Activated CD4-positive, alpha-beta T cell treated with anti-CD3 and anti-CD28 coated beads, Interleukin-2, amount 10 ng/mL, durations not matched to agents 7 days and 5 days (primary cell): Measurements from ENCODE around the gene CTSC. TPM values are rescaled to one million over a fixed set of nuclear protein-coding genes. Genes with fewer than 3 reads are reported as not detected.

Experiments used
- CTCF ChIA-PET: fragments of 350-600 bp; sonication (Branson Sonifier 250); formaldehyde crosslinking; loops from one replicate; lab custom pipeline; 2021; ENCODE audit warnings: antibody characterized with exemption; lab: Charles Lee
- POLR2A ChIA-PET: fragments of 350-600 bp; sonication (Branson Sonifier 250); formaldehyde crosslinking; loops from one replicate; lab custom pipeline; 2021; ENCODE audit warnings: antibody characterized with exemption; lab: Charles Lee
- DNase-seq: peaks from one replicate; pipeline ENCODE4 v3.0.0-alpha.2; 2020
- H3K27ac Mint-ChIP-seq: one replicate; pipeline ENCODE4 v1.8.0; 2021; ENCODE audit warnings: mild to moderate bottlenecking, moderate library complexity, mixed read lengths
- H3K27me3 Mint-ChIP-seq: one replicate; pipeline ENCODE4 v1.8.0; 2021; ENCODE audit warnings: mixed read lengths
- H3K36me3 Mint-ChIP-seq: one replicate; pipeline ENCODE4 v1.8.0; 2021; ENCODE audit warnings: low read depth, mixed read lengths
- H3K4me1 Mint-ChIP-seq: one replicate; pipeline ENCODE4 v1.8.0; 2021; ENCODE audit warnings: mixed read lengths
- H3K4me3 Mint-ChIP-seq: one replicate; pipeline ENCODE4 v1.8.0; 2021; ENCODE audit warnings: mild to moderate bottlenecking, moderate library complexity, mixed read lengths
- H3K9me3 Mint-ChIP-seq: one replicate; pipeline ENCODE4 v1.8.0; 2021; ENCODE audit warnings: mixed read lengths
- total RNA-seq, 2 experiments: library from RNA; stranded (reverse); gene quantifications; one replicate each; pipeline ENCODE4 v1.2.3, GENCODE V29; 2021

CTSC gene
- total RNA-seq, 2 experiments from 2014 or later, result 230 to 272 TPM

DNA sequence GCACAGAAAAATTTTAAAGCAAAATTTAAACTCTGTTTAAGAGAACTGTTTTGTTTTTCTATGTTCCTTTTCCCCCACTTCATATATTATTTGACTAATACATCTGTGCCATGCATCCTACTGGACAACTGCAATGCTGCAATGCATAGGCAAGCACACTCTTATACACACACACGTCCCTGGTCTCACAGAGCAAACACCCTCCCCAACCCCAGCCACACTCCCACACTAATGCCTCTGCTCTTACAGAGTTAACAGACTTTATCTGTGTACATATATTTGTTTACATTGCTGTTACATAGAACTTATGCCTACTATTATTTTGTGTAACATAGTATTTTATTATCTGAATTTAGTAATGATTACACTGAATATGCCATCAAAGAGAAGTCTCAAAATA lies 25.5 kb upstream of the CTSC start:
- no peak overlapping the region for H3K4me3 Mint-ChIP-seq
- ChIA-PET CTCF (no interaction called here), POLR2A (no interaction called here)
- no peaks in the 10 kb centered on the region for H3K27me3 Mint-ChIP-seq
- no peak for DNase-seq
- peaks cover 53% of the 10 kb centered on the region for H3K4me1 Mint-ChIP-seq
- H3K27ac Mint-ChIP-seq, result no peak overlapping the region
- no peaks in the 10 kb centered on the region for H3K36me3 Mint-ChIP-seq
- no peaks in the 10 kb centered on the region for H3K9me3 Mint-ChIP-seq

GRCh38 chr11:88360141-88360540 lies 22.6 kb upstream of the CTSC start:
- H3K4me1 Mint-ChIP-seq, result peaks cover 66% of the 10 kb centered on the region
- ChIA-PET POLR2A (no interaction called here), CTCF (no interaction called here)
- no peaks in the 10 kb centered on the region for H3K27me3 Mint-ChIP-seq
- H3K27ac Mint-ChIP-seq, result no peak overlapping the region
- no peaks in the 10 kb centered on the region for H3K9me3 Mint-ChIP-seq
- no peak for DNase-seq
- H3K4me3 Mint-ChIP-seq, result no peak overlapping the region
- H3K36me3 Mint-ChIP-seq, result no peaks in the 10 kb centered on the region

- POLR2A ChIA-PET, result no interaction called here
- peak overlapping the region; percentile 38 for H3K27ac Mint-ChIP-seq
- H3K9me3 Mint-ChIP-seq, result no peaks in the 10 kb centered on the region
- H3K36me3 Mint-ChIP-seq, result no peaks in the 10 kb centered on the region
- CTCF ChIA-PET, result interaction anchor here (0.8 kb wide), 1 partner anchor 10 kb away, joined by 4 read pairs; no protein-coding TSS in a partner anchor
- H3K27me3 Mint-ChIP-seq, result no peaks in the 10 kb centered on the region
- H3K4me3 Mint-ChIP-seq, result peak overlapping the region; percentile 37
- H3K4me1 Mint-ChIP-seq, result peaks cover 67% of the 10 kb centered on the region
- no peak for DNase-seq
Observed at GRCh38 chr11:88359541-88359940, 22.0 kb upstream of the CTSC start.

DNA sequence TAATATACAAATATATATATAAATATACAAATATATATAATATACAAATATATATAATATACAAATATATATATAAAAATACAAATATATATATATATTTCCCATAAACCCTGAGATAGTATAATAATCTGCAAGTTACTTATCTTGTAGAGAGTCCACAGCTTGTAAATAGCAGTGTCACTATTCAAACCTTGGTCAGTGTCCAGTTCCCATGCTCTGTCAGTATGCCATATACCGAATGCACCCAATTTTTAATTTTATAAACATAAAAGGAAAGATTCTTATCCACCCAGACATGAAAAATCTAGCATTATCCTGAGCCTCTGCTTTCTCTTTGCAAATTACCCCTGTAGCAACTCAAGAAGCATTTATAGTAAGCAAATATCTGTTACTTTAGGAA lies 21.6 kb upstream of the CTSC start:
- H3K4me3 Mint-ChIP-seq, result no peak overlapping the region
- CTCF ChIA-PET, result interaction anchor here (0.8 to 1.3 kb wide), 2 partner anchors 10 to 21 kb away, joined by 4 to 6 read pairs; partner anchors contain the start of gene CTSC
- H3K4me1 Mint-ChIP-seq, result peaks cover 68% of the 10 kb centered on the region
- POLR2A ChIA-PET, result interaction anchor here (0.5 kb wide), 1 partner anchor 22 kb away, joined by 3 read pairs; no protein-coding TSS in a partner anchor
- DNase-seq, result no peak
- peak overlapping the region; percentile 38 for H3K27ac Mint-ChIP-seq
- H3K27me3 Mint-ChIP-seq, result no peaks in the 10 kb centered on the region
- H3K9me3 Mint-ChIP-seq, result no peaks in the 10 kb centered on the region
- H3K36me3 Mint-ChIP-seq, result no peaks in the 10 kb centered on the region

DNA sequence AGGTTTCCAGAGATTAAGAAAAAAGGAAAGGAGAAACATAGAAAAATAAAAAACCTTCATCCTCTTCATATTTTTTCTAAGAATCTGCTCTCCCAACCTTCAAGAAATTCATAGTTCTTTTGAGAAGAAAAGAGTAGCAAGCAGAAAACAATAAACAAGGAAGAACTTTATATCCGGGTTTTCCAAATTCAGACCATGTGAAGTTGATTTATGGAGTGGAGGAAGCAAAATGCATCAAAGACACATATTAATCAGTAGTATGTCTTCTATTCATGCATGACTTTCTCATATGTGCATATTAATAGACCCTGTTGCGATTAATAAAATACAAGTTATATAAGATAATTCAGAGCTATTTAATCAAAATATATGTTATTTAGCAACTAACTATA lies 20.5 kb upstream of the CTSC start:
- CTCF ChIA-PET, result interaction anchor here (0.8 to 1.3 kb wide), 2 partner anchors 15 to 20 kb away, joined by 3 to 6 read pairs; partner anchors contain the start of gene CTSC
- no peak for DNase-seq
- H3K27me3 Mint-ChIP-seq, result no peaks in the 10 kb centered on the region
- H3K9me3 Mint-ChIP-seq, result no peaks in the 10 kb centered on the region
- POLR2A ChIA-PET, result no interaction called here
- peak overlapping the region; percentile 83 for H3K27ac Mint-ChIP-seq
- peaks cover 68% of the 10 kb centered on the region for H3K4me1 Mint-ChIP-seq
- no peaks in the 10 kb centered on the region for H3K36me3 Mint-ChIP-seq
- no peak overlapping the region for H3K4me3 Mint-ChIP-seq

DNA sequence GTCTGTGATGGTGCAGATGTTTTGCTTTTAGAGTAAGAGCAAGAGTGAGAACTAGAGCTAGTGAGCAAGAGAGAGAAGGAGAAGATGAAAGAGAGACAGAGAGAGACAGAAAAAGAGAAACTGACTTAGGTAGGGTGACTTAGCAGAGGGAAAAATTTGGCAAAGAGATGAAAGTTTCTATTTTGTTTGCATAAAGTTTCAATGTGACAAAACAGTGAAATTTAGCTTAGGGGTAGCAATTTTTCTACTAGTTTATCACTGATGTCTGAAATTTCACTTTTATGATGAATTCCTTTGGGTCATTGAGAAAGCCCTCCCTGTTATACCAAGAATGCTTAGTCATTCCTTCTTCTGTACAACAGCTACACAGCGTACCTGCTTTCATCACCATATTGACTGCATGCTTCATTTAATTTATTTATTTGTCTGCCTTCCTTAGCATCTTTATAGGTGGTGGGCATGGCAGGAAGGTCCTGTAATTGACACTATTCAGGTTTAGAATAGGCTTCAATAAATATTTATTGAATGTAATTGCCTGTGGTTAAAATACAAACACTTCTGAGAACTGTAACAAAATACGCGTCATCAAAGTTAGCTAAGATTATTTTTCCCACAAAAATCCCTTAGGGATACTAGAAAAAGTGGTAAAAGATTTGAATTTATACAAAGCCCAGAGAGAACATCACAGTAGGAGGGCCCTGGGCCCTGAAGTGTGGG lies 19.9 kb upstream of the CTSC start:
- Mint-ChIP-seq H3K4me1 (peaks cover 62% of the 10 kb centered on the region), H3K4me3 (peak overlapping the region; percentile 22), H3K27me3 (no peaks in the 10 kb centered on the region), H3K27ac (peak overlapping the region; percentile 83), H3K9me3 (no peaks in the 10 kb centered on the region), H3K36me3 (no peaks in the 10 kb centered on the region)
- no peak for DNase-seq
- ChIA-PET POLR2A (interaction anchor here (0.6 kb wide), 1 partner anchor 148 kb away, joined by 3 read pairs; no protein-coding TSS in a partner anchor), CTCF (interaction anchor here (0.6 to 1.3 kb wide), 3 partner anchors 16 to 1860 kb away, joined by 3 to 6 read pairs (median 3); partner anchors contain the start of gene CTSC)

GRCh38 chr11:88355887-88356286 lies 18.4 kb upstream of the CTSC start:
- ChIA-PET POLR2A (interaction anchor here (2.0 kb wide), 1 partner anchor 19 kb away, joined by 6 read pairs; the partner anchor contains the start of gene CTSC), CTCF (interaction anchor here (0.6 to 2.4 kb wide), 4 partner anchors 10 to 66 kb away, joined by 3 to 11 read pairs (median 5); partner anchors contain the start of gene CTSC)
- H3K27me3 Mint-ChIP-seq, result no peaks in the 10 kb centered on the region
- no peak overlapping the region for H3K4me3 Mint-ChIP-seq
- peaks cover 62% of the 10 kb centered on the region for H3K4me1 Mint-ChIP-seq
- no peak overlapping the region for H3K27ac Mint-ChIP-seq
- H3K36me3 Mint-ChIP-seq, result no peaks in the 10 kb centered on the region
- H3K9me3 Mint-ChIP-seq, result no peaks in the 10 kb centered on the region
- DNase-seq, result no peak

- no peak for DNase-seq
- no peak overlapping the region for H3K27ac Mint-ChIP-seq
- peaks cover 56% of the 10 kb centered on the region for H3K4me1 Mint-ChIP-seq
- ChIA-PET POLR2A (interaction anchor here (2.0 kb wide), 1 partner anchor 18 kb away, joined by 6 read pairs; the partner anchor contains the start of gene CTSC), CTCF (interaction anchor here (1.9 to 2.4 kb wide), 2 partner anchors 9 to 17 kb away, joined by 7 to 11 read pairs; partner anchors contain the start of gene CTSC)
- H3K27me3 Mint-ChIP-seq, result no peaks in the 10 kb centered on the region
- no peaks in the 10 kb centered on the region for H3K36me3 Mint-ChIP-seq
- H3K4me3 Mint-ChIP-seq, result no peak overlapping the region
- H3K9me3 Mint-ChIP-seq, result no peaks in the 10 kb centered on the region
Observed at GRCh38 chr11:88354912-88355311, 17.4 kb upstream of the CTSC start.

GRCh38 chr11:88353835-88354496 lies 16.4 kb upstream of the CTSC start:
- ChIA-PET CTCF (interaction anchor here (1.6 to 2.4 kb wide), 3 partner anchors 8 to 16 kb away, joined by 3 to 11 read pairs (median 7); partner anchors contain the start of gene CTSC), POLR2A (interaction anchor here (2.0 kb wide), 1 partner anchor 17 kb away, joined by 6 read pairs; the partner anchor contains the start of gene CTSC)
- peaks cover 48% of the 10 kb centered on the region for H3K4me1 Mint-ChIP-seq
- no peak for DNase-seq
- H3K9me3 Mint-ChIP-seq, result no peaks in the 10 kb centered on the region
- no peaks in the 10 kb centered on the region for H3K36me3 Mint-ChIP-seq
- no peaks in the 10 kb centered on the region for H3K27me3 Mint-ChIP-seq
- peak overlapping the region; percentile 72 for H3K27ac Mint-ChIP-seq
- H3K4me3 Mint-ChIP-seq, result peak overlapping the region; percentile 51

GRCh38 chr11:88353386-88353785 lies 15.8 kb upstream of the CTSC start:
- H3K9me3 Mint-ChIP-seq, result no peaks in the 10 kb centered on the region
- H3K4me3 Mint-ChIP-seq, result no peak overlapping the region
- peaks cover 45% of the 10 kb centered on the region for H3K4me1 Mint-ChIP-seq
- ChIA-PET POLR2A (no interaction called here), CTCF (interaction anchor here (1.3 to 2.4 kb wide), 3 partner anchors 12 to 63 kb away, joined by 3 to 11 read pairs (median 4); partner anchors contain the start of gene CTSC)
- H3K27me3 Mint-ChIP-seq, result no peaks in the 10 kb centered on the region
- no peaks in the 10 kb centered on the region for H3K36me3 Mint-ChIP-seq
- peak overlapping the region; percentile 20 for H3K27ac Mint-ChIP-seq
- no peak for DNase-seq

DNA sequence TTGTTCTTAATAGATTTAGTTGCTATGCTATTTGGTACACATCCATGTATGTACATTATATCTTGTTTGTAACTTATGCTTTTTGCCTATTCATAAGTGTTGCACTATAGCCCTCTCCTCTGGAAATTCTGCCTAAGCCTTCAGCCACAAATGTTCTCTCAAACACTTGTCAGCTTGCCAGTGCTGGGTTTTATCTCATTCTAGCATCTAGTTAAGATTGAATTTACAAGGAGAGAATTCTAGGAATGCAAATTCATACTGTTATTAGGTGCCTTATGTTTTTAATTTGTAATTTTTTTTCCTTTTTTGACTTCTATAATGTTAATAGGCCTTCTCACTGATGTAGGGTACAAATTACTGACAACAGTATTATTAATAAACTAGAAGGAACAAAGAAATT lies 14.6 kb upstream of the CTSC start:
- DNase-seq, result no peak

GRCh38 chr11:88348870-88349269 lies 11.3 kb upstream of the CTSC start:
- Mint-ChIP-seq H3K27ac (no peak overlapping the region), H3K27me3 (no peaks in the 10 kb centered on the region), H3K4me1 (peaks cover 32% of the 10 kb centered on the region), H3K4me3 (no peak overlapping the region), H3K36me3 (peaks cover 1% of the 10 kb centered on the region), H3K9me3 (no peaks in the 10 kb centered on the region)
- no peak for DNase-seq
- CTCF ChIA-PET, result no interaction called here
- POLR2A ChIA-PET, result no interaction called here

More for the DNA sequence above, 14.6 kb upstream of the CTSC start:
- ChIA-PET CTCF (interaction anchor here (1.3 to 1.6 kb wide), 2 partner anchors 10 to 65 kb away, joined by 3 to 4 read pairs; no protein-coding TSS in a partner anchor), POLR2A (no interaction called here)
- Mint-ChIP-seq H3K9me3 (no peaks in the 10 kb centered on the region), H3K36me3 (peaks cover 1% of the 10 kb centered on the region), H3K4me1 (peaks cover 32% of the 10 kb centered on the region), H3K27me3 (no peaks in the 10 kb centered on the region), H3K4me3 (no peak overlapping the region), H3K27ac (no peak overlapping the region)
